ENCODE measurements around the gene CPNE2. TPM values are rescaled to one million over a fixed set of nuclear protein-coding genes. Genes with fewer than 3 reads are reported as not detected.

CPNE2 gene
- total RNA-seq, 1 donor from 2014 or later, result 33.9 TPM

DNA sequence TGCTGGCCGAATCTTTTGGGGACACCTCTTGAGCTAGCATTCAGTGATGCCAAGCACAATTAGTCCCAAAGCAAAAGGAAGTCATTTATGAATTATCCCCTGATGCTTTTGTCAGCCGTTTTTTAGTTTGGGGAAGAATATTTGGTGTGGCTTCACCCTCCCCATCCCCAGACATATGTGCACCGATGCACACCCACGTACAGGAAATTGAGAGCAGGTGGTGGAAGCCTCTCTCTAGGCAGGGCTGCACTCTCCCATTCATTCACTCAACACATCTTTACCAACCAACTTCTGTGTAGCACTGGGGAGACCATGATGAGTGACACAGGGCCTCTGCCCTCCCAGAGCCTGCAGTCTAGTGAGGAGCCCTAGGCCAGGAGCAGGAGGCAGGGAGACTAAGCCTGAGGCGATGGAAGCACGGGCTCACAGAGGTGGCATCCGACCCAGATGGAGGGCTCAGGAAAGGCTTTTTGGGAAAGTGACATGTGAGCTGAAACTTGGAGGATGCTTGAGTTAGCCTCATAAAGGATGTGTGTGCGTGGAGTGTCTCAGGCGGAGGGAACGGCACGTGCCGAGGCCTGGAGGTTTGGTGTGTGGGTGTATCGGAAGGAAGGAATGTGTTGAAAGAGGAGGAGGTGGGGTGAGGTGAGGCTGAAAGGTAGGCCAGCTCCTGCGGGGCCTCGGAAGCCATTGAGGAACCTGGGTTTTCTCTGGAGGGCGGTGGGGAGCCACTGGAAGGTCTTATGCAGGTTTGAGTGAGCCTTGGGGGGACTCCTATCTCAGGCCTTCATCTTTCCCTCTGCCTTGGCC, 49.6 kb downstream of the CPNE2 start:
- Mint-ChIP-seq H3K4me1 (ENCODE audit: unreplicated experiment) (peaks cover 34% of the 10 kb centered on the region), H3K27me3 (ENCODE audit: unreplicated experiment) (no peaks in the 10 kb centered on the region), H3K36me3 (ENCODE audit: unreplicated experiment) (no peaks in the 10 kb centered on the region), H3K4me3 (ENCODE audit: unreplicated experiment) (peak overlapping the region; percentile 8), H3K9me3 (ENCODE audit: unreplicated experiment) (no peaks in the 10 kb centered on the region), H3K27ac (ENCODE audit: unreplicated experiment) (no peak overlapping the region)
- no peak for DNase-seq (ENCODE audit: extremely low spot score, unreplicated experiment)
- TF ChIP-seq, protein P1, sequence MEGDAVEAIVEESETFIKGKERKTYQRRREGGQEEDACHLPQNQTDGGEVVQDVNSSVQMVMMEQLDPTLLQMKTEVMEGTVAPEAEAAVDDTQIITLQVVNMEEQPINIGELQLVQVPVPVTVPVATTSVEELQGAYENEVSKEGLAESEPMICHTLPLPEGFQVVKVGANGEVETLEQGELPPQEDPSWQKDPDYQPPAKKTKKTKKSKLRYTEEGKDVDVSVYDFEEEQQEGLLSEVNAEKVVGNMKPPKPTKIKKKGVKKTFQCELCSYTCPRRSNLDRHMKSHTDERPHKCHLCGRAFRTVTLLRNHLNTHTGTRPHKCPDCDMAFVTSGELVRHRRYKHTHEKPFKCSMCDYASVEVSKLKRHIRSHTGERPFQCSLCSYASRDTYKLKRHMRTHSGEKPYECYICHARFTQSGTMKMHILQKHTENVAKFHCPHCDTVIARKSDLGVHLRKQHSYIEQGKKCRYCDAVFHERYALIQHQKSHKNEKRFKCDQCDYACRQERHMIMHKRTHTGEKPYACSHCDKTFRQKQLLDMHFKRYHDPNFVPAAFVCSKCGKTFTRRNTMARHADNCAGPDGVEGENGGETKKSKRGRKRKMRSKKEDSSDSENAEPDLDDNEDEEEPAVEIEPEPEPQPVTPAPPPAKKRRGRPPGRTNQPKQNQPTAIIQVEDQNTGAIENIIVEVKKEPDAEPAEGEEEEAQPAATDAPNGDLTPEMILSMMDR (IDR thresholded peaks at IDR 0.05), result no peak

DNA sequence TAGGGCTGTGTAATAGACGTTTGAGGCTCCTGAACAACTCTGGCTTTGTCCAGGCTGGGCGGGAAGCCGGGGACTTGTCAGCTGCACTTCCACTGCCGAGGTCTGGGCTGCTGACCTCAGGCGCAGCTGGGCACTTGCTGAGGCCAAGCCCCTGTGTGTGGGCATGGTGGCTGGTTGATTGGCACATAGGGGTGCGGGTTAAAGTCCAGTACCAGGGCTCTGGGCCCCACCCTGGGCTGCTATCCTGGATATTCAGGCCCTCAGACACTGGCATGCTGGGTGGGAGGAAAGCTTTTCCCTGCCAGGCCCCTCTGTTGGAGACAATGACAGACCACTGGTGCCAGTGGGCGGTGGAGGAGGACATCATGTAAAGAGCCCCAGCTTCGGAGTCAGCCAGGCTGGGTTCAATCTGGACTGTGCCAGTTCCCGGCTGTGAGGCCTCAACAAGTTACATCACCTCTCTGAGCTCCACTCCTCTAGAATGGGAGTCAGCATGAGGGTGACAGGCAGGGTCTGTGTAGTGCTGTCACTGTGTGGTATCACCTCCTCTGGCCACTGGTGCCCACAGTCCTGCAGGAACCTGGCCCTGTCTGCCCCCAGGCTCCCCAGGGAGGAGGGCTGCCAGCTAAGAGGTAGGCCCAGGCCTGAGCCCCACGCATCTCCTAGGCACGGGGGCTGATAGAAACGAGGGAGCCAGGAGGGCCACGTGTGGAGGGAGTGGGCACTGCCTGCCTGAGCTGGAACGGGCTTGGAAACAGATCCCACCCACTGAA, 51.0 kb downstream of the CPNE2 start:
- no peaks in the 10 kb centered on the region for H3K27me3 Mint-ChIP-seq (ENCODE audit: unreplicated experiment)
- H3K27ac Mint-ChIP-seq (ENCODE audit: unreplicated experiment), result no peak overlapping the region
- TF ChIP-seq, protein P1 (IDR thresholded peaks at IDR 0.05), result no peak
- H3K36me3 Mint-ChIP-seq (ENCODE audit: unreplicated experiment), result no peaks in the 10 kb centered on the region
- H3K4me1 Mint-ChIP-seq (ENCODE audit: unreplicated experiment), result peaks cover 44% of the 10 kb centered on the region
- no peak for DNase-seq (ENCODE audit: extremely low spot score, unreplicated experiment)
- H3K9me3 Mint-ChIP-seq (ENCODE audit: unreplicated experiment), result no peaks in the 10 kb centered on the region
- no peak overlapping the region for H3K4me3 Mint-ChIP-seq (ENCODE audit: unreplicated experiment)

DNA sequence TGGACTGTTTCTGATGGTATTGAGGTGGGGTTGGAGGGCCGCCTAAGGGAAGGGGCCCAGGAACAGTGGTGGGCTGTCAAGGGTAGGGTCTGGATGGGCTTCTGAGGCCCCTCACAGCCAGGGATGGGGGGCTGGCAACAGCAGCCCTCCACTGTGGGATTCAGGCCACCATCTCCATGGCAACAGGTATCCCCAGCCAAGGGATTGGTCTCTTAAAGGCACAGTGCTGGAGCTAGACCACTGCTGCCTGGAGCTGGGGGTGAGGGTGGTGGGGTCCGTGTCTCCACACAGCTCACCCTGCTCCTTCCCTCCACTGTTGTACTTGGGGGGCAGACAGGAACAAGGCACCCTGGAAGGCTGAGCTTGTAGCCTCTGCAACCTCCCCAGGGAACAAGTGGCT, 51.6 kb downstream of the CPNE2 start:
- Mint-ChIP-seq H3K36me3 (ENCODE audit: unreplicated experiment) (peaks cover 3% of the 10 kb centered on the region), H3K27ac (ENCODE audit: unreplicated experiment) (no peak overlapping the region), H3K4me1 (ENCODE audit: unreplicated experiment) (peaks cover 45% of the 10 kb centered on the region), H3K9me3 (ENCODE audit: unreplicated experiment) (no peaks in the 10 kb centered on the region), H3K4me3 (ENCODE audit: unreplicated experiment) (no peak overlapping the region), H3K27me3 (ENCODE audit: unreplicated experiment) (no peaks in the 10 kb centered on the region)
- no peak for DNase-seq (ENCODE audit: extremely low spot score, unreplicated experiment)
- TF ChIP-seq, protein P1 (IDR thresholded peaks at IDR 0.05), result no peak

DNA sequence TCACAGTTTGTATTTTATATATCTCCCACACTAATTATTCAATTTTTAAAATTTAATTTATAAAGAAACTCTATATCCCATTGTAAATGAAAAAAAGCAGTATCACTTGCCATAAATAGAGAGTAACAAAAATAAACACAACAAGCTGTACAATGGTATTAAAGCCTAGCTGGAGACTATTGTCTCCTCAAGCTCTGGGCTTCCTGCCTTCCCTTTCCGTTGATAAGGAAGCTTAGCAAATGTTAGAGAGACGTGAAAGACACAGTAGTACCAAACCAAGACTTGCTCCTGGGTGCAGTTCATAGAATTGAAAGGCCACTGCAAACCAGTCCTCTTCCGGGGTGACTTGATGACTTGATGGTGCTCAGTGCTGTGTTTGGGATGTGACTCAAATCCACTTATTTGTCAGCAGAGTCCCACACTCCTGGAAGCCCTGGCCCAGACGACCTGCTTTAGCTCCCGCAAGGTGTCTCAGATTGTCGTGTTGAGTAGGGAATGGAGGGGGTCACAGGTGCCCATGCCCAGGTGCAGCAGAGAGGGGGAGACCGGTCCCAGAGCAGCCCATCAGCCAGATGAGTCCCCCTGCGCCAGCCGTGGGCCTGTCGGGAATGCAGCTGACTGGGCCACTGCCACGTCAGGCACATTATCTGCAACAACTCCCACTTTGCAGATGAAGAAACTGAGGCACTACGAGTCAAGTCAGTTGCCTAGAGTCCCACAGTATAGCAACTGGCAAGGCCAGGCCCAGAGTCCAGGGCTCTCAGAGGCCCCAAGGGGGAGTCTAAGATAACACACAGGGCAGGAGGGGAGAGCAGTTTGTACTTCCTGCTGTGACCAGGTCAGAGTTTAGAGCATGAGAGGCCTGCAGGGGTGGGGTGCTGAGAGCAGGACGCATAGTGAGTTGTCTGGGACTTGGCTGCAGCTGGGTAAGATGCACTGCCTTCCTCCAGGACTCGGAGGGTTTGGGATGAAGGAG, 53.0 kb downstream of the CPNE2 start:
- DNase-seq (ENCODE audit: extremely low spot score, unreplicated experiment), result no peak
- Mint-ChIP-seq H3K9me3 (ENCODE audit: unreplicated experiment) (no peaks in the 10 kb centered on the region), H3K4me3 (ENCODE audit: unreplicated experiment) (no peak overlapping the region), H3K4me1 (ENCODE audit: unreplicated experiment) (peaks cover 33% of the 10 kb centered on the region), H3K36me3 (ENCODE audit: unreplicated experiment) (peaks cover 3% of the 10 kb centered on the region), H3K27me3 (ENCODE audit: unreplicated experiment) (no peaks in the 10 kb centered on the region), H3K27ac (ENCODE audit: unreplicated experiment) (no peak overlapping the region)
- TF ChIP-seq, protein P1 (IDR thresholded peaks at IDR 0.05), result no peak
